Measurements from ENCODE around the gene KIAA0513. TPM values are rescaled to one million over a fixed set of nuclear protein-coding genes. Genes with fewer than 3 reads are reported as not detected.

The KIAA0513 gene
- total and polyA plus RNA-seq, 2 donors (not counting 3 experiments of a cell fraction or from before 2014, with no cell fraction given), result 1.8 to 4.3 TPM

- ChIA-PET CTCF (interaction anchor here (1.1 to 3.1 kb wide), 2 partner anchors 16 to 27 kb away, joined by 3 to 9 read pairs; no protein-coding TSS in a partner anchor), POLR2A (no interaction called here)
- Histone ChIP-seq H3K9me3 (replicated peaks; ENCODE audit: control insufficient read depth, insufficient read depth, low read length) (no peaks in the 10 kb centered on the region), H3K27me3 (ENCODE audit: control insufficient read depth in 2 of 2, insufficient read depth in 2 of 2, low read length in 2 of 2) (no peaks in the 10 kb centered on the region), H3K79me2 (ENCODE audit: control insufficient read depth, insufficient read depth, low read length) (no peaks in the 10 kb centered on the region), H3K4me2 (ENCODE audit: insufficient read depth, low read length) (no peak overlapping the region), H3K9ac (replicated peaks; ENCODE audit: extremely low read depth, insufficient read depth, low read length) (no peak overlapping the region), H3K4me1 (ENCODE audit: control insufficient read depth, extremely low read depth, insufficient read depth, low read length) (peaks cover 29% of the 10 kb centered on the region), H3K9me1 (replicated peaks; ENCODE audit: control insufficient read depth, extremely low read depth, insufficient read depth, low read length) (no peaks in the 10 kb centered on the region), H2AFZ (ENCODE audit: low read depth, low read length) (no peak overlapping the region), H3K27ac (ENCODE audit: insufficient read depth, low read depth, low read length) (no peak overlapping the region), H4K20me1 (replicated peaks; ENCODE audit: control insufficient read depth, extremely low read depth, insufficient read depth, low read length) (no peaks in the 10 kb centered on the region), H3K4me3 (replicated peaks in 1 of 3; ENCODE audit: insufficient read depth in 1 of 3, low read depth in 1 of 3, low read length in 3 of 3) (no peak overlapping the region), H3K36me3 (ENCODE audit: control insufficient read depth in 2 of 2, extremely low read depth in 1 of 2, insufficient read depth in 2 of 2, low read length in 2 of 2) (no peaks in the 10 kb centered on the region)
- intact Hi-C loops (cut with micrococcal nuclease) (no loop called here), dilution Hi-C loops (cut with MboI; ENCODE audit: extremely low pct_ligation_motif_present, low sequenced_read_pairs) (no loop called here)
- DNase-seq (ENCODE audit: low read depth, low spot score), result no peak
- BruUV-seq (replicated peaks), result no TSS peak
- no peak for TF ChIP-seq GATA2 (IDR thresholded peaks at IDR 0.05; ENCODE audit: insufficient read depth, insufficient read length, low read depth, low read length)
- FAIRE-seq, result no peak
Observed at GRCh38 chr16:85142129-85142513, 114.5 kb downstream of the KIAA0513 start.

- Histone ChIP-seq H3K27me3 (ENCODE audit: control insufficient read depth in 2 of 2, insufficient read depth in 2 of 2, low read length in 2 of 2) (no peaks in the 10 kb centered on the region), H3K79me2 (ENCODE audit: control insufficient read depth, insufficient read depth, low read length) (no peaks in the 10 kb centered on the region), H3K4me3 (replicated peaks in 1 of 3; ENCODE audit: insufficient read depth in 1 of 3, low read depth in 1 of 3, low read length in 3 of 3) (no peak overlapping the region), H4K20me1 (replicated peaks; ENCODE audit: control insufficient read depth, extremely low read depth, insufficient read depth, low read length) (no peaks in the 10 kb centered on the region), H3K9ac (replicated peaks; ENCODE audit: extremely low read depth, insufficient read depth, low read length) (no peak overlapping the region), H3K4me1 (ENCODE audit: control insufficient read depth, extremely low read depth, insufficient read depth, low read length) (peaks cover 22% of the 10 kb centered on the region), H3K27ac (ENCODE audit: insufficient read depth, low read depth, low read length) (no peak overlapping the region), H3K9me1 (replicated peaks; ENCODE audit: control insufficient read depth, extremely low read depth, insufficient read depth, low read length) (no peaks in the 10 kb centered on the region), H3K36me3 (ENCODE audit: control insufficient read depth in 2 of 2, extremely low read depth in 1 of 2, insufficient read depth in 2 of 2, low read length in 2 of 2) (no peaks in the 10 kb centered on the region), H2AFZ (ENCODE audit: low read depth, low read length) (no peak overlapping the region), H3K4me2 (ENCODE audit: insufficient read depth, low read length) (no peak overlapping the region), H3K9me3 (replicated peaks; ENCODE audit: control insufficient read depth, insufficient read depth, low read length) (no peaks in the 10 kb centered on the region)
- ChIA-PET POLR2A (no interaction called here), CTCF (interaction anchor here (1.0 to 3.1 kb wide), 4 partner anchors 16 to 28 kb away, joined by 3 to 9 read pairs (median 4); no protein-coding TSS in a partner anchor)
- TF ChIP-seq JUN (IDR thresholded peaks at IDR 0.05; ENCODE audit: borderline replicate concordance, insufficient read depth, insufficient read length, low read depth) (no peak), MYC (IDR thresholded peaks at IDR 0.05; ENCODE audit: low read depth, low read length) (no peak), EZH2 (IDR thresholded peaks at IDR 0.05; ENCODE audit: borderline replicate concordance, low read depth, low read length, severe bottlenecking) (no peak), POLR2AphosphoS5 (IDR thresholded peaks at IDR 0.05; ENCODE audit: insufficient read depth, low read depth, low read length) (no peak), FOS (IDR thresholded peaks at IDR 0.05; ENCODE audit: borderline replicate concordance, insufficient read depth, low read length) (no peak)
- FAIRE-seq (no peak), DNase-seq (ENCODE audit: low read depth, low spot score) (no peak)
- intact Hi-C loops (cut with micrococcal nuclease), result no loop called here
- dilution Hi-C loops (cut with MboI; ENCODE audit: extremely low pct_ligation_motif_present, low sequenced_read_pairs), result no loop called here
- BruUV-seq (replicated peaks), result no TSS peak
Observed at GRCh38 chr16:85142771-85143211, 115.2 kb downstream of the KIAA0513 start.

Other genes starting within 250 kb of the KIAA0513 start
- gene CRISPLD2, start 207.8 kb upstream of the KIAA0513 start, total RNA-seq, result 0.73 TPM in 1 of 2 replicates, not detected in the other
- gene CRISPLD2, start 207.8 kb upstream of the KIAA0513 start, polyA plus RNA-seq, result 0.06 and 0.14 TPM in 2 replicates
- 40.4 and 44.1 TPM in 2 replicates for gene ZDHHC7, start 16.3 kb upstream of the KIAA0513 start, total RNA-seq
- 46.2 and 76.3 TPM in 2 replicates for gene ZDHHC7, start 16.3 kb upstream of the KIAA0513 start, polyA plus RNA-seq
- gene CIBAR2, start 84.7 kb downstream of the KIAA0513 start, total RNA-seq, result not detected in 2 replicates
- 0.07 and 0.30 TPM in 2 replicates for gene CIBAR2, start 84.7 kb downstream of the KIAA0513 start, polyA plus RNA-seq

Data from endothelial cell of umbilical vein (primary cell).